HUES64 (cell line): ENCODE measurements around the gene GRHL1.

Source experiments
- H3K27ac ChIP-seq: 2 replicates; pipeline ENCODE4 v1.7.0; 2013; ENCODE audit warnings: low read depth, low read length, inconsistent platforms
- H3K27me3 ChIP-seq: 2 replicates; pipeline ENCODE4 v1.6.1; 2013; ENCODE audit warnings: mild to moderate bottlenecking, low read length; ENCODE audit not compliant: insufficient read depth
- H3K36me3 ChIP-seq: 2 replicates; pipeline ENCODE4 v1.6.1; 2013; ENCODE audit warnings: mild to moderate bottlenecking, low read length; ENCODE audit not compliant: insufficient read depth
- H3K4me1 ChIP-seq: 2 replicates; pipeline ENCODE4 v1.6.1; 2013; ENCODE audit warnings: mild to moderate bottlenecking, low read length, moderate library complexity; ENCODE audit not compliant: insufficient read depth
- H3K4me3 ChIP-seq: 2 replicates; pipeline ENCODE4 v1.5.1; 2013; ENCODE audit warnings: mild to moderate bottlenecking, low read length, moderate library complexity
- H3K9ac ChIP-seq: 2 replicates; pipeline ENCODE4 v1.6.1; 2013; ENCODE audit warnings: mild to moderate bottlenecking, low read depth, low read length
- H3K9me3 ChIP-seq: 2 replicates; pipeline ENCODE4 v1.6.1; 2013; ENCODE audit warnings: low read depth, low read length; ENCODE audit not compliant: insufficient read depth
- WGBS: fragments of 150-250, 120-280 bp; methylation state at CpG from one replicate; pipeline ENCODE4 v1.1.7; 2013; ENCODE audit warnings: missing lambda C conversion rate; 5-methylcytosine and 5-hydroxymethylcytosine counted together

GRHL1 gene

DNA sequence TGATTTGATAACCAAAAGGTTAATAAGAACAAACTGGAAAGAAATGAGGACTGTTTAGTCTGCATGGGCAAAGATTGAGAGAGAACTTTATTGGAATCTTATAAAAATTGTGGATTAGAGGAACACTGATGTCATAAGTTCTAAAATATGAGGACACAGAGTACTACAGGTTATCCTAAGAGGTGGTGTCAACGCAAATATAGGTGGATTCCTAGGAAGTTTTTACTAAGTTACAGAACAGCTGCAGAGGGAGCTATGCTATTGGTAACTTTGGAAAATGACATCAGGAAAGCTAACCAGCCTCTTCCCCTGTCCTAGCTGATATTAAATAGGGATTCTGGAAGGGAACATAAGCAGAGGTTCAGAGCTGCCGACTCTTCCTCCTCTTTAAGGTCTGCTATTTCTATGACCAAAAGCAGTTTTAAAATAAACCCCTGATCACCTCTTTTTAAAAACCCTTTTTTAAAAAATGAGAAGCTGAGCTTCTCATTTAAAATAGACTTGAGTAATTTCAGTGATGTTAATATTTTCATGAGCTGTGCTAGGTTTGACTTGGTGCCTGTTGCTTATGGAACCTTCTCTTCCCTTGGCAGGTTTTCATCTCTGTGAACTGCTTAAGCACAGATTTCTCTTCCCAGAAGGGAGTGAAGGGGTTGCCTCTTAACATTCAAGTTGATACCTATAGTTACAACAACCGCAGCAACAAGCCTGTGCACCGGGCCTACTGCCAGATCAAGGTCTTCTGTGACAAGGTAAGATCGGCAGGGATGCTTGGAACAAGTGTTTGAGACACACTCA, 34.2 kb downstream of the GRHL1 start:
- Histone ChIP-seq H3K36me3 (no peaks in the 10 kb centered on the region), H3K9me3 (no peaks in the 10 kb centered on the region), H3K4me1 (peaks cover 4% of the 10 kb centered on the region; the same call in 1 of the 2 replicates), H3K27ac (no peak overlapping the region), H3K9ac (no peak overlapping the region), H3K4me3 (no peak overlapping the region), H3K27me3 (no peaks in the 10 kb centered on the region)
- 93% methylated on average over 5 of the region's 5 CpGs for WGBS

DNA sequence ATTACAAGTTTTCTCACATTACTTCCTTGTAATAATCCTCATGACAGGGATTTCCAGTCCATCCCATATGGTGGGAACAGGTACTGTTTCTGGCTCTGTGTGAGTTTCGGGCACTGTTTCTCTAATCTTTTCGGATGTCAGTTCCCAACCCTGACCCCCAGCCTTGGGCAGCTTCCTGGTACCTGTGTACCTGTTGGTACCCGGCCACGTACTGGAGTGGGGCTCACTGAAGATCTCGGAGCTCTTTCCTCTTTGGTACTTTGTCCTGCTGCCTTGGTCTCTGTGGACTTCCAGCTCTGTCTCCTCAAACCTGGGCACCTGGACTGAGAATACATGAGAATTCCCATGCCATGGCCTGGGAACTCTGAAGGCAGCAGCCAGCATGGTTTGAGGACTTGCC, 36.8 kb downstream of the GRHL1 start:
- Histone ChIP-seq H3K9ac (no peak overlapping the region), H3K27me3 (no peaks in the 10 kb centered on the region), H3K36me3 (no peaks in the 10 kb centered on the region), H3K4me1 (peaks cover 7% of the 10 kb centered on the region; the same call in 1 of the 2 replicates), H3K9me3 (no peaks in the 10 kb centered on the region), H3K4me3 (no peak overlapping the region), H3K27ac (no peak overlapping the region)
- 96% methylated on average over 5 of the region's 5 CpGs for WGBS

DNA sequence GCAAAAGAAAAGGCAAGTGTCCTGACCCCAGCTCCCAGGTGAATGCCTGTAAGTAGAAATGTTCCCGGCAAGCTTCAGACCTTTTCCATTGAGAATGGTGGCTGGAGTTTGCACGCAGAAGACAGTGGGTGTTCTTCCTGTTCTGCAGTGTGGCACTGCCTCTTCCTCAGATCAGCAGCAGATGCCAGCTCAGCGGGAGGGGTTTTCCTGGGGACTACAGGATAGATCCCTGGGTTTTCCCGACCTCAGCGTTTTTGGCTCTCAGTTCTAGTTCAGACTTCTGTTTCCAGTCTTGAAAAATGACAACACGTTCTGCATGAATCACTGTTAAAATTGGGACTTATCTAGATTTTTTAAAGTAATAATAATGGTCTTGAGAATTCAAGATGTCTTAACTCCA, 39.2 kb downstream of the GRHL1 start:
- no peak overlapping the region for H3K27ac ChIP-seq
- no peaks in the 10 kb centered on the region for H3K36me3 ChIP-seq
- no peaks in the 10 kb centered on the region for H3K27me3 ChIP-seq
- no peaks in the 10 kb centered on the region for H3K9me3 ChIP-seq
- 46% methylated on average over 6 of the region's 6 CpGs for WGBS
- H3K4me3 ChIP-seq = no peak overlapping the region
- no peak overlapping the region for H3K9ac ChIP-seq
- peaks cover 7% of the 10 kb centered on the region; the same call in 1 of the 2 replicates for H3K4me1 ChIP-seq

DNA sequence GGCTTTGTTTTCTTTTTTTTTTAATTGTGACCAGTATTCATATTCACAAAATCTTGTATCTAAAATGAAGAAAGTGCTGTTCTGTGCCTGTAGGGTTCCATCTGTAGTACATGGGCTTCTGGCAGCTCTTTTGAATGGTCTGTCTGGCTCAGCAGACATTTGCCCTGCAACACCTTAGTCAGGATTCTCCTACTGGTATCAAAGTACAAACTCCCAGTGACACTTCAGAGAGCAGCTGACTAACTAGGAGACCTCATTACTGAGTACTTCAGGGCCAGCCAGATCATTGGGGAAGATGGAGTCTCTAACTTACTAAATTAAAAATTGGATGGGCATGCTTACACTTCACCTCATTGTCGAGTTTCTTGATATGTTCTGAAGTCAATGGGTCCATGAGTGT, 39.7 kb downstream of the GRHL1 start:
- no CpG with 5 or more reads among the region's 1 CpG for WGBS
- H3K9me3 ChIP-seq = no peaks in the 10 kb centered on the region
- no peaks in the 10 kb centered on the region for H3K27me3 ChIP-seq
- no peak overlapping the region for H3K27ac ChIP-seq
- peaks cover 7% of the 10 kb centered on the region; the same call in 1 of the 2 replicates for H3K4me1 ChIP-seq
- no peaks in the 10 kb centered on the region for H3K36me3 ChIP-seq
- H3K9ac ChIP-seq = no peak overlapping the region
- H3K4me3 ChIP-seq = no peak overlapping the region

DNA sequence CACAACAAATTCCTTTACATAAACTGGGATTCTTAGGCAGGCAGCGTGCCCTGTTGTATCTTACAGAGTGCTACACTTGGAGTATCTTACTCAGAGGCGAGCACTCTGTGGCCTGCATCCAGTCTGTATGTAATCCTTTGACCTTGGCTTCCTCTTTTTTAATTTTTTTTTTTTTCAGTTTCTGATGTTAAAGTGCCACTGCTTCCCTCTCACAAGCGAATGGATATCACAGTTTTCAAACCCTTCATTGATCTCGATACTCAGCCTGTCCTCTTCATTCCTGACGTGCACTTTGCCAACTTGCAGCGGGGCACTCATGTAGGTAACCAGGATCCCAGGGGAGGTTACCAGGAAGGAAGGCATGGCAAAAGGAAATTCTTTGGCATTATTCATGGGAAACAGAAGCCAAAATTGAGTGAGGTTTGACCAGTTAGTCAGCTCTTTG, 40.4 kb downstream of the GRHL1 start:
- Histone ChIP-seq H3K36me3 (no peaks in the 10 kb centered on the region), H3K27ac (no peak overlapping the region), H3K9ac (no peak overlapping the region), H3K4me1 (peaks cover 7% of the 10 kb centered on the region; the same call in 1 of the 2 replicates), H3K9me3 (no peaks in the 10 kb centered on the region), H3K27me3 (no peaks in the 10 kb centered on the region), H3K4me3 (no peak overlapping the region)
- 93% methylated on average over 6 of the region's 6 CpGs for WGBS

DNA sequence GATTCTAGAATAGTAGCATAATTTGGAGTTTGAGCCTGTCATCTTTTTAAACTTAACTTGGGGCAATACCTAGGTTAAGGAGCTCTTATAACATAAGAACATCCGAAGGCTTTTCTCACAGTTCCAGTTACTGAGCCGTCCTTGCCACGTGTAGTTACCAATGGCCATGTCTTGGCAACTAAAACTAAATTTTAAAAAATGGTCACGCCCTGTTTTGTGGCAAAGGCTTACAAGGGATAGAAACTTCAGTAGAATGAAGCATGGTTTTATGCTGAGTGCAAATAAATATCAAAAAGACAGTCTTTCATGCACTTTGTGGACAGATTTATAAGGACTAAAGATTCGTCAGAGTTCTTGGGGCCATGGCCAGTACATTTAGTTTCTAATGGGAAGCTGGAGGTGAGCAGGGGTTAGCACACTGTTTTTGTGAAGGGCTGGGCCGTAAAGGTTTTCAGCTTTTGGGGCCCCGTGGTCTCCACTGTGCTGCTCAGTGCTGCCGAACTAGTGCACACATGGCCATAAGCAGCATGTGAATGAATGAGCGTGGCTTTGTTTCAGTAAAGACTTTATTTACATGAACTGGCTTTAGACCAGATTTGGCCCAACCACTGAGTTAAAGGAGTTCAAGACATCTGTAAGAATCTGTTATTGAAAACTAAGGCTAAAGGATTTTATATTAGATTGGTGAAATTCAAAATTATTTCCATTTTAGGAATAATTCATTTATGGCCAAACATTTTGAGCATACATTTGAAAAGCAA, 41.1 kb downstream of the GRHL1 start:
- WGBS = 94% methylated on average over 9 of the region's 9 CpGs
- no peak overlapping the region for H3K27ac ChIP-seq
- H3K27me3 ChIP-seq = no peaks in the 10 kb centered on the region

DNA sequence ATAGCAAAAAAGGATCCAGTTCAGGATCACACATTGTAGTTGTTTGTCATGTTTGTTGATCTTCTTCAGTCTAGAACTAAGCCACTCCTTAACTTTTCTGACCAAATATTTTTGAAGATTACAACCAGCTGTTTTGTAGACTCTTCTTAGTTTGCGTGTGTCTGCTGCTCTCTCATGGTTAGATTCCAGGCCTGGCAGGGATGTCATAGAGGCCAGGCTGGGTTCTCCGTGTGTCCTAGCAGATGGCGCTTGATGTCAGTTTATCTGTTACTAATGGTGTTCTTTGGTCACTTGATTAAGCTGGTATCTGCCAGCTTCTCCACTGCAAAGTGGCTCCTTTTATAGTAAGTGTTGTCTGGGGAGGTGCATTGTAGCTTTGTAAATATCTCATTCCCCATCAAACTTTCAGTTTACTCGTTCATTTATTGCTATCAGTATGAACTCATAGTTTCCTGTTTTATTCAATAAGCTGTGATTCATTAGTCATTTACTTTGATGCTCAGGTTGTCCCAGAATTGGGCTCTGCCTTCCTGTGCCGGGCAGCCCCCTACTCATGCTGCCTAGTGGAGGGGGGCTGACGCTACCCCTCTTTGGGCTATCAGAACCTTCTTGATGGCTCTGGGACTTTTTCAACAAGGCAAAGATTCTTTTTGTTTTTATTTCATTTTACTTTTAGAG, 42.1 kb downstream of the GRHL1 start:
- no peak overlapping the region for H3K27ac ChIP-seq
- 90% methylated on average over 5 of the region's 6 CpGs for WGBS
- no peak overlapping the region for H3K4me3 ChIP-seq
- H3K9ac ChIP-seq = no peak overlapping the region
- H3K9me3 ChIP-seq = no peaks in the 10 kb centered on the region
- H3K36me3 ChIP-seq = no peaks in the 10 kb centered on the region
- peaks cover 7% of the 10 kb centered on the region; the same call in 1 of the 2 replicates for H3K4me1 ChIP-seq
- no peaks in the 10 kb centered on the region for H3K27me3 ChIP-seq

More for the DNA sequence above, 41.1 kb downstream of the GRHL1 start:
- no peaks in the 10 kb centered on the region for H3K9me3 ChIP-seq
- H3K36me3 ChIP-seq = no peaks in the 10 kb centered on the region
- H3K4me1 ChIP-seq = peaks cover 7% of the 10 kb centered on the region; the same call in 1 of the 2 replicates
- H3K4me3 ChIP-seq = no peak overlapping the region
- H3K9ac ChIP-seq = no peak overlapping the region

DNA sequence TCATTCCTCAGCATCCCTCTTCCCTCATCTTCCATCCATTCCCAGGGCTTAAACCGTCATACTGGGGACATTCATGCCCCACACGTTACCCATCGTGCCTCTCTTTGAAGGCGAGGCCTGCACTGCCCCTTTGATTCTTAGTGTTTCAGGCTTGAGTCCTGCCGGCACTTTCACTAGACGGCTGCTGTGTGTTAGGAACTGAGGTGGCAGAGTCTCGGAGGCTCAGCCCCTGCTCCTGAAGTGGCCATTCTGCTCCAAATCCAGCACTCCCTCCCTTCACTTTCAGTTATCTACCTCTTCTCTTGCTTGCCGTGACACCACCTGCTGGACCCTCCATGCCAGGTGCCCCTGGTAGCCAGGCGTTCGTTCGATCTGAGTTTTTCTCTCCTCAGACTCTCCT, 43.0 kb downstream of the GRHL1 start:
- H3K9me3 ChIP-seq = no peaks in the 10 kb centered on the region
- no peak overlapping the region for H3K27ac ChIP-seq
- no peaks in the 10 kb centered on the region for H3K27me3 ChIP-seq
- WGBS = 93% methylated on average over 11 of the region's 11 CpGs
- no peak overlapping the region for H3K4me3 ChIP-seq
- H3K9ac ChIP-seq = no peak overlapping the region
- peaks cover 7% of the 10 kb centered on the region; the same call in 1 of the 2 replicates for H3K4me1 ChIP-seq
- H3K36me3 ChIP-seq = no peaks in the 10 kb centered on the region

DNA sequence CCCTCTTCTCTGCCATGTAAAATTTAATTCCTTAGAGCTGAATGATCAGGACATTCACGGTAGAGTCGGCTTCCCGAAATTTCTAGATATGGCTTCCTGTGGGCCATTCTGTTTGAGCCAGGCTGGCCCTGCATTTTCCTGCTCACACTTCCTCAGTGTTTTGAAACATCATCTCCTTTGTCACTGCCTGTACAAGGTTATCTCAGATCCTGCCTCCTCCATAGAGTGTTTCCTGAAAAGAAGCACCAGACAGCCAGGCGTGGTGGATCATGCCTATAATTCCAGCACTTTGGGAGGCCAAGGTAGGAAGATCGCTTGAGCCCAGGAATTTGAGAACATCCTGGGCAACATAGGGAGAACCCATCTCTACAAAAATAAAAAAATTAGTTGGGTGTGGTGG, 43.6 kb downstream of the GRHL1 start:
- H3K4me3 ChIP-seq = no peak overlapping the region
- no peak overlapping the region for H3K9ac ChIP-seq
- WGBS = 97% methylated on average over 5 of the region's 5 CpGs
- H3K27me3 ChIP-seq = no peaks in the 10 kb centered on the region
- no peaks in the 10 kb centered on the region for H3K36me3 ChIP-seq
- H3K4me1 ChIP-seq = peaks cover 7% of the 10 kb centered on the region; the same call in 1 of the 2 replicates
- H3K9me3 ChIP-seq = no peaks in the 10 kb centered on the region
- H3K27ac ChIP-seq = no peak overlapping the region

DNA sequence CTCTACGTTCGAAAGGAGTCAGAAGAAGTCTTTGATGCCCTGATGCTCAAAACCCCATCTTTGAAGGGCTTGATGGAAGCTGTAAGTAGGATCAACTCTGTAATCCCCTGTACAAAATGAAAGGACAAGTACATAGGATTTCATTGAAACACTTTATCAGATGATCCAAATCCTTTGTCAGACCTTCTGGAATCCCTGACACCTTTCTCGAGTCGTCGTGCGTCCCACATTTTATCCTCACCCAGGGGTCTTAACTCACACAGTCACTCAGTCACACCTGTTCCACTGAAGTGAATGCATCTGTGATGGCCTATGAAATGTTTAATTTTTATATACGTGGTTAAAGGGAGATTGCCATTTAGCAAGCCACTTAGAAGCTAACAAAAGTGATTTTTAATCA, 44.8 kb downstream of the GRHL1 start:
- H3K4me3 ChIP-seq = no peak overlapping the region
- H3K27me3 ChIP-seq = no peaks in the 10 kb centered on the region
- WGBS = 93% methylated on average over 6 of the region's 7 CpGs
- peaks cover 3% of the 10 kb centered on the region for H3K4me1 ChIP-seq
- H3K9ac ChIP-seq = no peak overlapping the region
- H3K36me3 ChIP-seq = no peaks in the 10 kb centered on the region
- no peak overlapping the region for H3K27ac ChIP-seq
- H3K9me3 ChIP-seq = no peaks in the 10 kb centered on the region

DNA sequence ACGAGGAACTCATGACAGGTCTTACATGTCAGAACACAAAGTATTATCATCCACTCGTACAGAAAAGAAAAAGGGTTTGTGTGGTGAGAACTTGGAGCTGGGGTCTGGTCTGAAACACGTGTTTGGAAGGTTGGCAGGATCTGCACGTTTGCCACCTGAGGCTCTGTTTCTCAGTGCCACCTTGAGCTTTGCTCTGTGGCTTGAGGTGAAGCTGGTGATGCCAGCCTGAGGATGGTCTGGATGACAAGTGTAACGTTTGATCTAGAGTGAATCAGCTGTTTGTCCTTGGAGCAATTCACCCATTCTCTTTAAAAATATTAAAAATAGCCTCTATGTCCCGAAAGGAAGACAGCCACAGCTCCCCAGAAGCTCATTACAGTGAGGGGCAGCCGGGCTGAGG, 46.4 kb downstream of the GRHL1 start:
- H3K4me1 ChIP-seq = peaks cover 7% of the 10 kb centered on the region
- H3K4me3 ChIP-seq = no peak overlapping the region
- whole genome bisulfite sequencing = 87% methylated on average over 6 of the region's 7 CpGs
- H3K9ac ChIP-seq = no peak overlapping the region
- H3K9me3 ChIP-seq = no peaks in the 10 kb centered on the region
- H3K36me3 ChIP-seq = no peaks in the 10 kb centered on the region
- H3K27me3 ChIP-seq = no peaks in the 10 kb centered on the region
- H3K27ac ChIP-seq = no peak overlapping the region
